OCI-LY1 (cell line): Measurements from ENCODE around the gene FAM221B.

ENCODE experiments used
- H2AFZ ChIP-seq: fragments of 200-600 bp; sonication (generic), shearing (Covaris generic); 2 replicates; pipeline ENCODE4 v1.6.0; 2014; ENCODE audit warnings: antibody characterized with exemption, mild to moderate bottlenecking, low read length
- H3F3A ChIP-seq: fragments of 200-600 bp; sonication (generic), shearing (Covaris generic); 2 replicates; pipeline ENCODE4 v1.6.0; 2014; ENCODE audit warnings: mild to moderate bottlenecking, antibody characterized with exemption, low read length, moderate library complexity; ENCODE audit not compliant: insufficient read depth
- H3K27ac ChIP-seq: fragments of 200-600 bp; sonication (generic); 2 replicates; pipeline ENCODE4 v1.5.1; 2014; ENCODE audit warnings: low read length, mixed run types, mild to moderate bottlenecking, low read depth; ENCODE audit not compliant: poor library complexity, severe bottlenecking
- H3K27me3 ChIP-seq: fragments of 200-600 bp; sonication (generic); 2 replicates; pipeline ENCODE4 v1.6.0; 2014; ENCODE audit warnings: antibody characterized with exemption, mild to moderate bottlenecking, low read length, moderate library complexity; ENCODE audit not compliant: insufficient read depth
- H3K36me3 ChIP-seq: fragments of 200-600 bp; sonication (generic); 2 replicates; pipeline ENCODE4 v1.6.1; 2014; ENCODE audit warnings: mild to moderate bottlenecking, antibody characterized with exemption, low read length, moderate library complexity, mixed read lengths; ENCODE audit not compliant: insufficient read depth
- H3K4me1 ChIP-seq: fragments of 200-600 bp; sonication (generic); 2 replicates; pipeline ENCODE4 v1.5.1; 2014; ENCODE audit warnings: mild to moderate bottlenecking, low read length, moderate library complexity; ENCODE audit not compliant: insufficient read depth, severe bottlenecking
- H3K4me2 ChIP-seq: fragments of 200-600 bp; sonication (generic), shearing (Covaris generic); 2 replicates; pipeline ENCODE4 v1.6.1; 2014; ENCODE audit warnings: low read length
- H3K4me3 ChIP-seq: fragments of 200-600 bp; sonication (generic); 2 replicates; pipeline ENCODE4 v1.5.1; 2014; ENCODE audit warnings: low read length, low read depth, mild to moderate bottlenecking, mixed read lengths; ENCODE audit not compliant: poor library complexity, severe bottlenecking
- H3K79me2 ChIP-seq: fragments of 200-600 bp; shearing (Covaris generic); 2 replicates; pipeline ENCODE4 v1.6.1; 2016; ENCODE audit warnings: mixed run types, low read length, mixed read lengths; ENCODE audit not compliant: insufficient read depth
- H3K9ac ChIP-seq: fragments of 200-600 bp; sonication (generic), shearing (Covaris generic); 2 replicates; pipeline ENCODE4 v1.6.1; 2014; ENCODE audit warnings: mild to moderate bottlenecking, low read length, mixed read lengths
- H3K9me2 ChIP-seq: fragments of 200-600 bp; sonication (generic), shearing (Covaris generic); 2 replicates; pipeline ENCODE4 v1.6.1; 2014; ENCODE audit warnings: low read depth, mild to moderate bottlenecking, low read length, mixed read lengths
- H3K9me3 ChIP-seq: fragments of 200-600 bp; shearing (Covaris generic); 2 replicates; pipeline ENCODE4 v1.6.1; 2014; ENCODE audit warnings: low read length, mixed read lengths
- H4K20me1 ChIP-seq: fragments of 200-600 bp; sonication (generic), shearing (Covaris generic); 2 replicates; pipeline ENCODE4 v1.6.0; 2016; ENCODE audit warnings: mild to moderate bottlenecking, low read length; ENCODE audit not compliant: insufficient read depth
- EZH2 ChIP-seq: fragments of 200-600 bp; sonication (generic), shearing (Covaris generic); IDR thresholded peaks from 2 replicates; pipeline ENCODE4 v1.8.0; 2017; ENCODE audit warnings: borderline replicate concordance, mixed run types, mild to moderate bottlenecking, antibody characterized with exemption, low read length, moderate library complexity, mixed read lengths
- TF ChIP-seq, protein P1 (sequence below): fragments of 200-600 bp; sonication (generic), shearing (Covaris generic); IDR thresholded peaks from 2 replicates; pipeline ENCODE4 v1.5.1; 2017; ENCODE audit warnings: mild to moderate bottlenecking, antibody characterized with exemption, low read length, moderate library complexity, mixed read lengths

The FAM221B gene

DNA sequence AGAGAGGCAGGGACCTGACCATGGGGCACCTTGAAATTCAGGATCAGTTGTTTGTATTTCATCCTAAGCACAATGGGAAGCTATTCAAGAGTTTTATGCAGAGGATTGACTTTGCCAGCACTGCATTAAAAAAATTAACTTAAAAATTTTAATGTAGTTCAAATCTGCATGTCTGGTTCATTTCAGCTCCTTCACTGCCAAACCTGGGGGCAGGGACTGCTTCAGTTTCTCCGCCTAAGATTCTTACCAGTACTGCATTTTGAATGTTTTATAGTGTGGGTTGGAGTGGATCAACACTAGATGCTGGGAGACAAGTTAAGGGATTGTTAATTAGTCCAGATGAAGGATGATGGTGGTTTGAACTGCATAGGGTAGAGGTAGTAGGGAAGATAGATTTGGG, 58.8 kb downstream of the FAM221B start:
- no peaks in the 10 kb centered on the region for H3K27me3 ChIP-seq
- no peaks in the 10 kb centered on the region for H4K20me1 ChIP-seq
- H3K9ac ChIP-seq = no peak overlapping the region
- no peaks in the 10 kb centered on the region for H3K9me2 ChIP-seq
- no peak overlapping the region for H3K4me2 ChIP-seq
- no peak overlapping the region for H3K4me3 ChIP-seq
- no peak overlapping the region for H2AFZ ChIP-seq
- TF ChIP-seq, protein P1, sequence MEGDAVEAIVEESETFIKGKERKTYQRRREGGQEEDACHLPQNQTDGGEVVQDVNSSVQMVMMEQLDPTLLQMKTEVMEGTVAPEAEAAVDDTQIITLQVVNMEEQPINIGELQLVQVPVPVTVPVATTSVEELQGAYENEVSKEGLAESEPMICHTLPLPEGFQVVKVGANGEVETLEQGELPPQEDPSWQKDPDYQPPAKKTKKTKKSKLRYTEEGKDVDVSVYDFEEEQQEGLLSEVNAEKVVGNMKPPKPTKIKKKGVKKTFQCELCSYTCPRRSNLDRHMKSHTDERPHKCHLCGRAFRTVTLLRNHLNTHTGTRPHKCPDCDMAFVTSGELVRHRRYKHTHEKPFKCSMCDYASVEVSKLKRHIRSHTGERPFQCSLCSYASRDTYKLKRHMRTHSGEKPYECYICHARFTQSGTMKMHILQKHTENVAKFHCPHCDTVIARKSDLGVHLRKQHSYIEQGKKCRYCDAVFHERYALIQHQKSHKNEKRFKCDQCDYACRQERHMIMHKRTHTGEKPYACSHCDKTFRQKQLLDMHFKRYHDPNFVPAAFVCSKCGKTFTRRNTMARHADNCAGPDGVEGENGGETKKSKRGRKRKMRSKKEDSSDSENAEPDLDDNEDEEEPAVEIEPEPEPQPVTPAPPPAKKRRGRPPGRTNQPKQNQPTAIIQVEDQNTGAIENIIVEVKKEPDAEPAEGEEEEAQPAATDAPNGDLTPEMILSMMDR = no peak
- no peak for TF ChIP-seq EZH2
- peaks cover 3% of the 10 kb centered on the region; the same call in 1 of the 2 replicates for H3K36me3 ChIP-seq
- H3K79me2 ChIP-seq = no peaks in the 10 kb centered on the region
- H3K9me3 ChIP-seq = no peaks in the 10 kb centered on the region
- H3F3A ChIP-seq = no peaks in the 10 kb centered on the region
- peaks cover 20% of the 10 kb centered on the region for H3K4me1 ChIP-seq
- no peak overlapping the region for H3K27ac ChIP-seq

DNA sequence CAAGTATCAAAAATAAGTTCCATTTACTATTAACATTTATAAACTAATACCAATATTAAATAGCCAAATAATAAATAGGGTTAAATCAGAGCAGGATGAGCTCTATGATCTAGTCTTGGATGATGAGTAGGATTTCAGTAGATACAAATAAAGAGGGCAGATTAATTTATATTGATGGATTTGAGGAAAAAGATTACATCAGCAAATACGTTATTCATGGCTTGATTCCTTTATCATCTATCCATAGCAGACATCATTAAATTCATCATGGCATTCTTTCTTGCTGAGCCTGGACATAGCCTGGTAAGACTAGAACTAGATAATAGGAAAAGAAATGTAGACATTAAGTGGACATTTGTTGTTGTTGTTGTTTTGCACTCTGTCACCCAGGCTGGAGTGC, 61.1 kb downstream of the FAM221B start:
- no peak overlapping the region for H3K4me2 ChIP-seq
- H3K27me3 ChIP-seq = no peaks in the 10 kb centered on the region
- H3K9me3 ChIP-seq = no peaks in the 10 kb centered on the region
- no peaks in the 10 kb centered on the region for H3F3A ChIP-seq
- no peak overlapping the region for H2AFZ ChIP-seq
- no peaks in the 10 kb centered on the region for H3K79me2 ChIP-seq
- peaks cover 18% of the 10 kb centered on the region for H3K4me1 ChIP-seq
- no peak for TF ChIP-seq EZH2
- TF ChIP-seq, protein P1 = no peak
- H3K9ac ChIP-seq = no peak overlapping the region
- no peak overlapping the region for H3K27ac ChIP-seq
- peaks cover 3% of the 10 kb centered on the region; the same call in 1 of the 2 replicates for H3K36me3 ChIP-seq
- no peak overlapping the region for H3K4me3 ChIP-seq
- no peaks in the 10 kb centered on the region for H3K9me2 ChIP-seq
- no peaks in the 10 kb centered on the region for H4K20me1 ChIP-seq

DNA sequence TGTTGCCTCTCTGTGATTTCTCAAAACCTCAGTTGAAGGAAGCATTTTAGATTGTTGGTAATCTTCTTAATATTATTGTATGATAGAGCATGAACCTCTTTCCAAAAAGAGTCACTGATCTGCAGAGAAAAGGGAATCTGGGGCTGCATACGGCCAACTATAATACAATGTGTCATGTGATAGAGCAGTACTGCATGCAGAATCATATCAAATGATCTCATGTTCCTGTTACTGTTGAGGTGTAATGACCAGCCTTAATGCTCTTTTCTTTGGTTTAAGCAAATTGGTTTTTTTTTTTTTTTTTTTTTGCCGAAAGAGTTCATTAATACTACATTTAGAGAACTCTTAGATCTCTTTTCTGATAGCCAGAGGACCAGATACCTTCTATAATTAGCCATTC, 61.5 kb downstream of the FAM221B start:
- Histone ChIP-seq H3K36me3 (peaks cover 3% of the 10 kb centered on the region; the same call in 1 of the 2 replicates), H3K27me3 (no peaks in the 10 kb centered on the region), H3K9me3 (no peaks in the 10 kb centered on the region), H3F3A (no peaks in the 10 kb centered on the region), H4K20me1 (no peaks in the 10 kb centered on the region), H2AFZ (no peak overlapping the region), H3K4me1 (peaks cover 15% of the 10 kb centered on the region), H3K4me2 (no peak overlapping the region), H3K27ac (no peak overlapping the region), H3K9me2 (no peaks in the 10 kb centered on the region), H3K9ac (no peak overlapping the region), H3K4me3 (no peak overlapping the region), H3K79me2 (no peaks in the 10 kb centered on the region)
- TF ChIP-seq EZH2 = no peak
- TF ChIP-seq, protein P1 = no peak
